Parathyroid adenoma (tissue), 2 donors: ENCODE data around the gene HELT.
A peak's percentile ranks its signal among the peaks of the same experiment; 100 is the strongest.

Experiments
- H2AFZ ChIP-seq: fragments of 300-600 bp; sonication (generic); one replicate; pipeline ENCODE4 v1.7.0; 2017; ENCODE audit warnings: antibody characterized with exemption, mild to moderate bottlenecking
- H3K27ac ChIP-seq: fragments of 300-600 bp; sonication (generic); one replicate; pipeline ENCODE4 v1.7.0; 2017
- H3K27me3 ChIP-seq: fragments of 300-600 bp; sonication (generic); one replicate; pipeline ENCODE4 v1.7.0; 2017; ENCODE audit warnings: low read length; ENCODE audit not compliant: control insufficient read depth, insufficient read depth
- H3K36me3 ChIP-seq: fragments of 300-600 bp; sonication (generic); one replicate; pipeline ENCODE4 v1.7.0; 2017; ENCODE audit warnings: low read length; ENCODE audit not compliant: control insufficient read depth, insufficient read depth
- H3K4me1 ChIP-seq: fragments of 300-600 bp; sonication (generic); one replicate; pipeline ENCODE4 v1.7.0; 2017; ENCODE audit warnings: control low read depth
- H3K4me2 ChIP-seq: fragments of 300-600 bp; sonication (generic); one replicate; pipeline ENCODE4 v1.7.0; 2017; ENCODE audit warnings: low read length
- H3K4me3 ChIP-seq: fragments of 300-600 bp; sonication (generic); one replicate; pipeline ENCODE4 v1.7.0; 2017; ENCODE audit warnings: low read depth, low read length
- H3K79me2 ChIP-seq: fragments of 300-600 bp; sonication (generic); one replicate; pipeline ENCODE4 v1.7.0; 2017; ENCODE audit warnings: control low read depth
- H3K9ac ChIP-seq: fragments of 300-600 bp; sonication (generic); one replicate; pipeline ENCODE4 v1.7.0; 2017; ENCODE audit warnings: mild to moderate bottlenecking
- H3K9me3 ChIP-seq: fragments of 300-600 bp; sonication (generic); one replicate; pipeline ENCODE4 v1.7.0; 2017; ENCODE audit warnings: low read length; ENCODE audit not compliant: control insufficient read depth
- TF ChIP-seq, protein P1 (sequence below): fragments of 300-600 bp; sonication (generic); IDR thresholded peaks from one replicate; pipeline ENCODE4 v1.7.0; 2017; ENCODE audit warnings: antibody characterized with exemption, mild to moderate bottlenecking
- donor health status: primary hyperparathyroidism.

HELT gene

DNA sequence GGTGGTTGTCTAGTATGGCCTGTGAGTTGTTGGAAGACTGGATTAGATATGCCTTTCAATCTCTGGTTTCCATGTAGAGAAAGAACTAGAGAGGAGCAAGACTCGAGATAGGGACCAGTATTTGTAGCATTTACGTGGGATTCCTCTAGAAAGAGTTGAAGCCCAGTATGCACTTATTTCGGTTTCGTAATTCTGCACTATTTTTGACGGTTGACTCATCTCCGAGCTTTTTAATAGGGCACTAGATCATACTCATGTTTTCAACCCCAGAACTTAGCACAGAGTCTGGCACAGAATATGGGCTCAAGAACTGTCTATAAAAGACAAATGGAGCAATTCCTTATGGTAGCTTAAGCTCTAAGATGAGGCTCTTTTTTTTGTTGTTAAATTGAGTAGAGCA, 15.7 kb downstream of the HELT start:
- no peaks in the 10 kb centered on the region for H3K9me3 ChIP-seq
- no peak overlapping the region for H2AFZ ChIP-seq
- no peaks in the 10 kb centered on the region for H3K27me3 ChIP-seq
- TF ChIP-seq, protein P1, sequence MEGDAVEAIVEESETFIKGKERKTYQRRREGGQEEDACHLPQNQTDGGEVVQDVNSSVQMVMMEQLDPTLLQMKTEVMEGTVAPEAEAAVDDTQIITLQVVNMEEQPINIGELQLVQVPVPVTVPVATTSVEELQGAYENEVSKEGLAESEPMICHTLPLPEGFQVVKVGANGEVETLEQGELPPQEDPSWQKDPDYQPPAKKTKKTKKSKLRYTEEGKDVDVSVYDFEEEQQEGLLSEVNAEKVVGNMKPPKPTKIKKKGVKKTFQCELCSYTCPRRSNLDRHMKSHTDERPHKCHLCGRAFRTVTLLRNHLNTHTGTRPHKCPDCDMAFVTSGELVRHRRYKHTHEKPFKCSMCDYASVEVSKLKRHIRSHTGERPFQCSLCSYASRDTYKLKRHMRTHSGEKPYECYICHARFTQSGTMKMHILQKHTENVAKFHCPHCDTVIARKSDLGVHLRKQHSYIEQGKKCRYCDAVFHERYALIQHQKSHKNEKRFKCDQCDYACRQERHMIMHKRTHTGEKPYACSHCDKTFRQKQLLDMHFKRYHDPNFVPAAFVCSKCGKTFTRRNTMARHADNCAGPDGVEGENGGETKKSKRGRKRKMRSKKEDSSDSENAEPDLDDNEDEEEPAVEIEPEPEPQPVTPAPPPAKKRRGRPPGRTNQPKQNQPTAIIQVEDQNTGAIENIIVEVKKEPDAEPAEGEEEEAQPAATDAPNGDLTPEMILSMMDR = no peak
- H3K4me1 ChIP-seq = no peaks in the 10 kb centered on the region
- H3K79me2 ChIP-seq = no peaks in the 10 kb centered on the region
- H3K36me3 ChIP-seq = no peaks in the 10 kb centered on the region
- H3K27ac ChIP-seq = no peak overlapping the region
- H3K9ac ChIP-seq = no peak overlapping the region
- H3K4me2 ChIP-seq = no peak overlapping the region
- no peak overlapping the region for H3K4me3 ChIP-seq

DNA sequence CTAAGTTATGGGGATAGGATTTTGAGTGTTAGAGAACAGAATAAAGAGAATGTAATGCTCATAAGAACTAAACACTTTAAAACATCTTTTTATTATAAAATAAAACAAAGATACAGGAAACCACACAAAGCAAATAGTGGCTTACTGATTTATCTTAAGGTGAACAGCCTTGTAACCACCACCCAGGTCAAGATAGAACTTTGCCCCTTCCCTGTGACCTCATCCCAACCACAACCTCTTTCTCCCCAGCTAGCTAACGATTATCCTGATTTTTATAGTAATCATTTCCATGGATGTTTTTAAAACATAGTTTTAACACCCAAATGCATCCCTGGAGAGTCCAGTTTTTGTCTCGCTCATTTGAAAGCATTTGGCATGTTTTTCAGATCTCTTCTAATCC, 17.0 kb downstream of the HELT start:
- H2AFZ ChIP-seq = no peak overlapping the region
- H3K9me3 ChIP-seq = no peaks in the 10 kb centered on the region
- H3K27ac ChIP-seq = no peak overlapping the region
- H3K9ac ChIP-seq = no peak overlapping the region
- TF ChIP-seq, protein P1 = no peak
- H3K27me3 ChIP-seq = no peaks in the 10 kb centered on the region
- no peak overlapping the region for H3K4me3 ChIP-seq
- no peaks in the 10 kb centered on the region for H3K36me3 ChIP-seq
- no peaks in the 10 kb centered on the region for H3K4me1 ChIP-seq
- no peak overlapping the region for H3K4me2 ChIP-seq
- H3K79me2 ChIP-seq = no peaks in the 10 kb centered on the region

DNA sequence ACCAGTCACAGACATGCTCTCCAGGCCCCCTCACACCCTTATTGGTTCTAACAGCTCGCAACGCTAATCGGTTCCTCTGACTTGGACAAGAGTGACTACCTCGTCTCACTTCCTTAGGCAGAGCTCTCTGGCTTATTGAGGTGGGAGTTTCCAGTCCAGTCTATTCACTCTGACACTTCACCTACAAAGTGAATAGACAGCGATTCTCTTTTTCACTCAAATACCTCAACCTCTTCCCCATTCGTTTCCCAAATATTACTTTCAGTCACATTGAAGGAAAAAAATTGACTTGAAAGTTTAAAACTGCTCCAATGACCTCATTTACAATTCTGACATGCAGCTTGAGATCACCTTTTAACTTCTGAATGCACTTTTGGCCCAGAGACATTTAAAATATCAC, 17.7 kb downstream of the HELT start:
- Histone ChIP-seq H3K4me1 (no peaks in the 10 kb centered on the region), H3K9ac (no peak overlapping the region), H3K36me3 (no peaks in the 10 kb centered on the region), H3K4me3 (no peak overlapping the region), H3K27ac (no peak overlapping the region), H3K9me3 (no peaks in the 10 kb centered on the region), H3K4me2 (no peak overlapping the region), H3K27me3 (no peaks in the 10 kb centered on the region), H2AFZ (no peak overlapping the region), H3K79me2 (no peaks in the 10 kb centered on the region)
- TF ChIP-seq, protein P1 = no peak

DNA sequence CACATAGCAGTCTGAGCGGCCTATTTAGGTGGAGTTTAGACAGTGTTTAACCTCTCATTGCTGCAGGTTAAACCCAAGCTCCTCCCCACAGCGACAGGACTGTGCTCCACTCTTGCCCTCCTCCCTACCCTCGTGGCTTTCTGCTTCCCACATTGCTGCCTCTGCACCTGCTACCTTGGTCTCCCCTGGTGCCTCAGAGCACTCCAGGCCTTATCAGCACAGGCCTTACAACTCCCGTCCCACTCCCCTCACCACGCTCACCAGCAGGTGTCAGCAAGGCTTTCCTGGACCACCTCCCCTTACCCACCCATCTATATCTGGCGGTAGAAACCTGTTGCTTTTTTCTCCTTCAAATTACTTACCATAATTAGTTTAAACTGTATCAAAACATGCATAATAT, 18.6 kb downstream of the HELT start:
- no peaks in the 10 kb centered on the region for H3K4me1 ChIP-seq
- TF ChIP-seq, protein P1 = no peak
- H3K4me3 ChIP-seq = no peak overlapping the region

DNA sequence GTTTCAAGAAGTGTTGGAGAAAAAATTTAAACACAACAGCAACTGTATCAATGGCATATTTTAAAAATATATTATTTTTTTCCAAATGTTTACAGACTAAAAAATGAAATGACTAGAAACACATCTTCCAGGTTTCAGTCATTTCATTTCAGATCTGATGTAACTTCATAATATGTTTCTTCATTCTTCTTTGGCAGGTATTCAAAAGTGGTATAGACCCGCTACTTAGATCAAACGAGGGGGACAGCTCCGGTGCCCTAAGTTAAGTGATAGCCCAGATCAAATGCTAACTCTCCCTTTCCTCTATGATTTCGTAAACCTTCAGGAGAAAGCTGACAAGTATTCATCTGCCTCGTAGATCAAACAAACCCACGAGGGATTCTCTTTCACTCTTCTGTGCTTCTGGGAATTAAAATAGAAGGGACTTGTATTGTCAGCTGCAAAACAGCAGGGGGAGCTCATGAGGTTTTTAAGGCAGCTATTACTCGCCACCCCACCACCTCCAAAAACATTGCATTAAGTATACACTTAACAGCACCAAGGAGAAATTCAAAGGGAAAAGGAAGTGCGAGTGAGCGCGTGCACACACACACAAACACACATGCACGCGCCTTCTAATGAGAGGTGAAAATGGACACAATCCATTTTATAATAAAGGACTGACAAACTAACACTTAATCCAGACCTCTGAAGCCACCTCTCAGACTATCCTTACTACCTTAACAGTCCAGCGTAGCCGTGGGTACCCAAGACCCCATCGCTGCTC, 21.4 kb downstream of the HELT start:
- H3K9me3 ChIP-seq = no peaks in the 10 kb centered on the region
- H3K36me3 ChIP-seq = no peaks in the 10 kb centered on the region
- TF ChIP-seq, protein P1 = peak; percentile 72
- no peak overlapping the region for H3K9ac ChIP-seq
- H3K4me2 ChIP-seq = peak overlapping the region; percentile 50
- no peaks in the 10 kb centered on the region for H3K4me1 ChIP-seq
- no peak overlapping the region for H3K4me3 ChIP-seq
- H3K79me2 ChIP-seq = no peaks in the 10 kb centered on the region
- H3K27me3 ChIP-seq = no peaks in the 10 kb centered on the region
- H2AFZ ChIP-seq = no peak overlapping the region
- H3K27ac ChIP-seq = no peak overlapping the region

More for the DNA sequence above, 18.6 kb downstream of the HELT start:
- H3K9me3 ChIP-seq = no peaks in the 10 kb centered on the region
- no peaks in the 10 kb centered on the region for H3K36me3 ChIP-seq
- no peaks in the 10 kb centered on the region for H3K79me2 ChIP-seq
- H3K27me3 ChIP-seq = no peaks in the 10 kb centered on the region
- no peak overlapping the region for H2AFZ ChIP-seq
- H3K27ac ChIP-seq = no peak overlapping the region
- H3K4me2 ChIP-seq = no peak overlapping the region
- H3K9ac ChIP-seq = no peak overlapping the region
